ENCODE data around the gene RIBC2.

RIBC2 gene

GRCh38 chr22:45475851-45476514 is 62.5 kb downstream of the RIBC2 start:
- no peak for TF ChIP-seq CTCF (IDR thresholded peaks at IDR 0.05)
- Histone ChIP-seq H3K9me3 (no peaks in the 10 kb centered on the region), H3K4me1 (peaks cover 0 to 69% (median 23%) of the 10 kb centered on the region in 4 donors), H3K27me3 (no peaks in the 10 kb centered on the region), H3K27ac (peak overlapping the region; percentile 61 to 76), H3K36me3 (no peaks in the 10 kb centered on the region), H3K4me3 (no peak overlapping the region)
- DNase-seq: peak; percentile 68 to 89
- intact Hi-C loops (cut with DNase I; ENCODE audit: low total_unique reads): no loop called here

DNA sequence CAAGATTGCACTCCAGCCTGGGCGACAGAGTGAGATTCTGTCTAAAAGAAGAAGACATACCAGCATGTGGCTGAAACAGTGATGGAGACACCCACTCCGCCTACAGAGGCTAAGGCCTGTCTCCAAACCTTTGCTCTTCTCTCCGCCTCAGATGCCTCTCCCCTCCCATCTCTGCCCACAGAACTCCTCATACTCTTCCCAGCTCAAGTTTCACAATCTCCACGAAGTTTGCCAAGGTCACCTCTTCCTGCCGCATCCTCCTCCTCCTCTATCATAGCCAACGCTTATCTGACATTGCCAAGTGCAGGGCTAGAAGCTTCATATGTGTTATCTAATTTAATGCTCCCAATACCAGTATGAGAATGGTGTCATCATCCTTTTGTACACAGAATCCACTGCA is 63.3 kb downstream of the RIBC2 start:
- DNase-seq: peak in 1 of 2 donors; percentile 65
- peaks cover 0 to 60% (median 20%) of the 10 kb centered on the region in 4 donors for H3K4me1 ChIP-seq
- peak overlapping the region; percentile 61 to 76 for H3K27ac ChIP-seq
- no peaks in the 10 kb centered on the region for H3K27me3 ChIP-seq
- H3K36me3 ChIP-seq: no peaks in the 10 kb centered on the region
- TF ChIP-seq CTCF (IDR thresholded peaks at IDR 0.05): no peak
- H3K9me3 ChIP-seq: no peaks in the 10 kb centered on the region
- H3K4me3 ChIP-seq: no peak overlapping the region
- intact Hi-C loops (cut with DNase I; ENCODE audit: low total_unique reads): no loop called here

- Histone ChIP-seq H3K27ac (peak overlapping the region; percentile 61 to 76), H3K36me3 (no peaks in the 10 kb centered on the region), H3K4me3 (no peak overlapping the region), H3K27me3 (no peaks in the 10 kb centered on the region), H3K4me1 (peaks cover 0 to 53% (median 20%) of the 10 kb centered on the region in 4 donors), H3K9me3 (no peaks in the 10 kb centered on the region)
- intact Hi-C loops (cut with DNase I; ENCODE audit: low total_unique reads): no loop called here
- DNase-seq: peak in 1 of 2 donors; percentile 57
- TF ChIP-seq CTCF (IDR thresholded peaks at IDR 0.05): no peak
These were observed 64.0 kb downstream of the RIBC2 start for GRCh38 chr22:45477366-45478107.

DNA sequence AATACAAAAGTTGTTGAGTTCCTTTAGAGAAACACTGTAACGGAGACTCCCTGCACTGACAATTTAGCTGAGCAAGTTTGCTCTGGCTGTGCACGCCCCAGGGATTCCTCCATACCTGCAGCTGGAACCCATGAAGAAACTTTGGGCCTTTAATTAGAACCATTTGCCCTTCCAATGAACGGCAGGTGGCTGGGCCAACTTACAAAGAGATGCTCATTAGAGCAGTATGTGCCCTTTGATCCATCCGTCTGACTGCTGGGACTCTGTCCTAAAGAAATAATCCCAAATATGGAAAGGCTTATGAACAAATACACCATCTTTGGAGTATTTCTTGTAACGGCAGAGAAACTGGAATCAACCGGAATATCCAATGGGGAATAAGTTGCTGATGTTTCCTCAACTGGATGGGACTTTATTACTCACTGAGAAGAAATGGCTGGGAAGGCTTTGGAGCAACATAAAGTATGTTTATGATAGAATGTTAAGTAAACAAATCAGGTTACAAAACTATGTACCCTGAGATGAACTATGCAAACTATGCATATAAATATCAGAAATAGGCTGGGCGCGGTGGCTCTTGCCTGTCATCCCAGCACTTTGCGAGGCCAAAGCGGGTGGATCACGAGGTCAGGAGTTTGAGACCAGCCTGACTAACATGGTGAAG is 64.7 kb downstream of the RIBC2 start:
- intact Hi-C loops (cut with DNase I; ENCODE audit: low total_unique reads): no loop called here
- TF ChIP-seq CTCF (IDR thresholded peaks at IDR 0.05): no peak
- no peak for DNase-seq
- Histone ChIP-seq H3K4me3 (no peak overlapping the region), H3K27ac (peak overlapping the region; percentile 68 to 76), H3K27me3 (no peaks in the 10 kb centered on the region), H3K9me3 (no peaks in the 10 kb centered on the region), H3K36me3 (no peaks in the 10 kb centered on the region), H3K4me1 (peaks cover 0 to 49% (median 20%) of the 10 kb centered on the region in 4 donors)

DNA sequence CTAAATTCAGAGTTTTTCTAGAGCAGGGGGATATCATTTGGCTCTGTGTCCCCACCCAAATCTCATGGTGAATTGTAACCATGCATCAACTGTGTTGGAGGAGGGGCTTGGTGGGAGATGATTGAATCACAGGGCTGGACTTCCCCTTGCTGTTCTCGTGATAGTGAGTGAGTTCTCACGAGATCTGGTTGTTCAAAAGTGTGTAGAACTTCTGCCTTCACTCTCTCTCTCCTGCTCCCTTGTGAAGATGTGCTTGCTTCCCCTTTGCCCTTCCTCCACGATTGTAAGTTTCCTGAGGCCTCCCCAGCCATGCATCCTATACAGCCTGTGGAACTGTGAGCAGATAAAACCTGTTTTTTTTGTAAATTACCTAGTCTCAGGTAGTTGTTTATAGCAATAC is 67.2 kb downstream of the RIBC2 start:
- Histone ChIP-seq H3K4me1 (peaks cover 0 to 48% (median 16%) of the 10 kb centered on the region in 4 donors), H3K4me3 (no peak overlapping the region), H3K27me3 (no peaks in the 10 kb centered on the region), H3K27ac (no peak overlapping the region), H3K36me3 (no peaks in the 10 kb centered on the region), H3K9me3 (no peaks in the 10 kb centered on the region)
- DNase-seq: no peak
- TF ChIP-seq CTCF (IDR thresholded peaks at IDR 0.05): no peak
- intact Hi-C loops (cut with DNase I; ENCODE audit: low total_unique reads): no loop called here
